ENCODE measurements around the gene PIK3CG. TPM values are rescaled to one million over a fixed set of nuclear protein-coding genes. Genes with fewer than 3 reads are reported as not detected.

Gene PIK3CG
- polyA plus RNA-seq, 1 donor = 2.7 TPM

Other genes starting within 250 kb of the PIK3CG start
- 11.5 TPM for gene CCDC71L, start 204.1 kb upstream of the PIK3CG start, polyA plus RNA-seq
- 16.3 TPM for gene PRKAR2B, start 179.4 kb downstream of the PIK3CG start, polyA plus RNA-seq

Measured in large intestine (tissue), 1 donor.